HFF-Myc (cell line): ENCODE data around the gene PASK.

Experiments
- DNase-seq: peaks from one replicate; pipeline ENCODE4 v3.0.0-alpha.2; 2011; ENCODE audit warnings: low read depth; ENCODE audit errors: extremely low read depth
- H3K4me3 ChIP-seq: replicated peaks from 2 replicates; pipeline ENCODE4 v1.5.1; 2011; ENCODE audit warnings: low read depth, mild to moderate bottlenecking, control low read depth, low read length
- TF ChIP-seq, protein P1 (sequence below): IDR thresholded peaks from 2 replicates; pipeline ENCODE4 v1.5.1; 2012; ENCODE audit warnings: mild to moderate bottlenecking, low read depth, low read length, control low read depth; ENCODE audit errors: missing control alignments

PASK gene

DNA sequence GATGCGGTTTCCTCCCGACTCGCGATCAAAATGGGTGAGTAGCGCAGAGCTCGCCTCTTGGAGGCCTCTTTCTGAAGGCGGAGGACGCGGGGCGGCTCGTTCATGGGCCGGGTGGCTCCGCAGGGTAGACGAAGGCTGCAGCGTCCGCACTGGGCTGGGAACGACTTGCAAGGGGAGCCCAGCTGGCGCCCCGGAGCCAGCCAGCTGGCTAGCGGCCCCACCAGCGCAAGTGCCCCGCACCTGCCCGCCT lies 328 bp upstream of the PASK start:
- H3K4me3 ChIP-seq = peak overlapping the region; percentile 87
- DNase-seq = no peak
- TF ChIP-seq, protein P1, sequence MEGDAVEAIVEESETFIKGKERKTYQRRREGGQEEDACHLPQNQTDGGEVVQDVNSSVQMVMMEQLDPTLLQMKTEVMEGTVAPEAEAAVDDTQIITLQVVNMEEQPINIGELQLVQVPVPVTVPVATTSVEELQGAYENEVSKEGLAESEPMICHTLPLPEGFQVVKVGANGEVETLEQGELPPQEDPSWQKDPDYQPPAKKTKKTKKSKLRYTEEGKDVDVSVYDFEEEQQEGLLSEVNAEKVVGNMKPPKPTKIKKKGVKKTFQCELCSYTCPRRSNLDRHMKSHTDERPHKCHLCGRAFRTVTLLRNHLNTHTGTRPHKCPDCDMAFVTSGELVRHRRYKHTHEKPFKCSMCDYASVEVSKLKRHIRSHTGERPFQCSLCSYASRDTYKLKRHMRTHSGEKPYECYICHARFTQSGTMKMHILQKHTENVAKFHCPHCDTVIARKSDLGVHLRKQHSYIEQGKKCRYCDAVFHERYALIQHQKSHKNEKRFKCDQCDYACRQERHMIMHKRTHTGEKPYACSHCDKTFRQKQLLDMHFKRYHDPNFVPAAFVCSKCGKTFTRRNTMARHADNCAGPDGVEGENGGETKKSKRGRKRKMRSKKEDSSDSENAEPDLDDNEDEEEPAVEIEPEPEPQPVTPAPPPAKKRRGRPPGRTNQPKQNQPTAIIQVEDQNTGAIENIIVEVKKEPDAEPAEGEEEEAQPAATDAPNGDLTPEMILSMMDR = no peak

DNA sequence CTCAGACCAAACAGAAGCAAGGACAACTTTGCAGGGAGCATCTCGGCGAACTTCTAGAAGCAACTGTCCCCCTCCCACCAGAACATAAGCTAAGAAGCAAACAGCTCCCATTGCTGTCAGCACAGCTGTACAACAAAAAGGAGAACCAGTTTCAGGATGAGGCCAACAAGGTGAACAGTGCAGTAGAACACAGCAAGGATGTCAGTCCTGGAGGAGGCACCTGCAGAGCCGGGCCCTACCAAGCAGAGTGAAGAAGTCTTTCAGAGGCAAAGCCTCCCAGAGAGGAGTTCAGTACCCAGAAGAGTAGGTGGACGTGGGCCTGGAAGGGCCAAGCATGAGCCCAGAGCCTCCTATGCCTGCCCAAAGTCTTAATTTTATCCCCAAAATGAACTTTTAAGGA lies 1.0 kb downstream of the PASK start:
- no peak for DNase-seq

DNA sequence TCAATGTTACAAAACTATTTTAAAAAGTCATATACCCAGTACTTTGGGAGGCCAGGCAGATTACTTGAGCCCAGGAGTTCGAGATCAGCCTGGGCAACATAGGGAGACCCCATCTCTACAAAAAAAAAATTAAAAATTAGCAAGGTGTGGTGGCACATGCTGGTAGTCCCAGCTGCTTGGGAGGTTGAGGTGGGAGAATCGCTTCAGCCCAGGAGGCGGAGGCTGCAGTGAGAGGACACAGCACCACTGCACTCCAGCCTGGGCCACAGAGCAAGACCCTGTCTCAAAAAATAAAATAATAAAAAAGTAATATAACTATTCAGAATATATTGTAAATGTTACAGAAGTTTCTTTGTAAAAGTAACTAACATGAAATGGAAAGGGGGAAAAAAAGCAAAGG lies 1.9 kb downstream of the PASK start:
- no peak overlapping the region for H3K4me3 ChIP-seq
- TF ChIP-seq, protein P1 = no peak
- no peak for DNase-seq

More for the DNA sequence above, 1.0 kb downstream of the PASK start:
- peak overlapping the region; percentile 87 for H3K4me3 ChIP-seq
- TF ChIP-seq, protein P1 = no peak

DNA sequence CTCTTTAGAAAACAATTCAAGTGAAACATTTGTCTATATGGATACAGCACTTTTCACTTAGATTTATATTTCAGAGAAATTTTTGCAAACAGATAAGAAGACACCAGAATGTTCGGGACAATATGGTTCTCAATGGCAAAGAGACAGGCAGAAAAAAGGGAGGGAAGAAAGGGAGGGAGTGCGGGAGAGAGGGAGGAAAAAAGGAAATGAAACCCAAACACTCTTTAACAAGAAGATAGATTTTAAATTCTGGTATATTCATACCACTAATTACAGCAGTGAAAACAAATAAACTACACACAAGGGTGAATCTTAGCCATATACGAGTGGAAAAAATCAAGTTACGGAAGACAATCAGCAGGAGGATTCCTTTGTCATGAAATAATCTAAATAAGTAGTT lies 3.0 kb downstream of the PASK start:
- H3K4me3 ChIP-seq = no peak overlapping the region
- no peak for DNase-seq
- TF ChIP-seq, protein P1 = no peak

DNA sequence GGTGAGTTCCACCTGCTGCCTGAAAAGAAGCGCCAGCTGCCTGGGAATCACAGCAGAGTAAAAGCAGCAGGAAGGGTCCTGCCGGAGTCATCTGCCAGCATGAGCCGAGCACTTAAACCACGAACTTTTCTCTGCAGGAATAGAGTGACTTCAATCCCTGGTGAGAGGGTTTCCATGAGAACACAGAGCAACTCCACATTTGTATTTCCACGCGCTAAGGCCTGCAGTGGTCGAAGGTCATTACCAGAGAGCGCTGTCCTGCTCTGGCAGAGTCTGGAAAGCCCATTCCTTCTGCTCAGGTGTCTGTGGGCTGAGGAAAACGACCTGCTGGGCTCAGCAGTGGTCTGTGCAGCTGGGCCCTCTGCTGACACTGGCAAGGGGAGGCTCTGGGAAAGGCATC lies 6.7 kb downstream of the PASK start:
- TF ChIP-seq, protein P1 = no peak
- H3K4me3 ChIP-seq = no peak overlapping the region
- no peak for DNase-seq

DNA sequence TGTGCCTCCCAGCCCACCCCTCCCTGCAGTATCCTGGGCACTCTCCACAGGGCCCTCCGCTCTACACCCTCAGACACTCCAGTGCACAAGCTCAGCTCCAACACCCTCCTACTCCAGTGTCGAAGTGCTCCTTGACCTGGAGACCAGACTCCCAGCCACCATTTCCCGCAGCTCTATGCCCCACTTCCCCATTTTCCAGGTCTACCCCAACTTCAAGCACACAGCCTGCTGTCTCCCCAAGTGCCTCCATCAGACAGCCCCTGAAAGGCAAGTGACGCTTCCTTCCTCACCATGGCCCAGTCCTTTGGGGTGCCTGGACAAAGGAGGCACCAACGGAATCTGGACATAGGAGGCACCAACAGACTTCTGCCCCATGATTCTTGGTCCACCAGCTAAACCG lies 7.2 kb downstream of the PASK start:
- no peak for DNase-seq
- no peak overlapping the region for H3K4me3 ChIP-seq
- TF ChIP-seq, protein P1 = no peak

DNA sequence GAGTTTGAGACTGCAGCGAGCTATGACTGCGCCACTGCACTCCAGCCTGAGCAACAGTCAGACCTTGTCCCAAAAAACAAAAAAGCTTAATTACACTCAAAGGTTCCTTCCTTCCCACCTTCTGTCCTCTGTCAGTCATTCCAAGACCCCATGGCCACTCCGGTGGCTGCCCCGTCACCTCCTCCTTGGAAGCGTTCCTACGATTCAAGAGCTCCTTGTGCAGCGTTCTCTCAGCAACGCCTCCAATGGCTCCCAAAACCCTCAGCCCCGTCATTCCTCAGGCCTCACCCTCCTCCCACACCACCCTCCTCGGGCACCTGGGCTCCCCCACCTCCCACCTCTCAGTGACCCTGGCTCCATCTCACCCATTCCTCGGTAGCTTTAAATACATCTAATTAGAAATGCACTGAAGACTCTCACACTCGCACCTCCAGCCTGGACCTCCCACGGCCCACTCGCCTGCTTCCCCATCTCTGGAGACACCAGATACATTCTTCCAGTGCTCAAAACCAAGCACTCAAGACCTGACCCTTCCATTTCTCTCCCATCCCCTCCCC lies 8.0 kb downstream of the PASK start:
- no peak overlapping the region for H3K4me3 ChIP-seq
- TF ChIP-seq, protein P1 = no peak
- no peak for DNase-seq
